SK-N-SH (cell line): Measurements from ENCODE around the gene BCR. TPM values are rescaled to one million over a fixed set of nuclear protein-coding genes. Genes with fewer than 3 reads are reported as not detected.
A peak's percentile ranks its signal among the peaks of the same experiment; 100 is the strongest.

Experiments used
- CTCF ChIA-PET: fragments of 300-600, 350-600 bp; formaldehyde crosslinking; extraction: SDS; loops from one replicate; lab custom pipeline; 2021; lab: Yijun Ruan, JAX
- POLR2A ChIA-PET: fragments of 350-600 bp; sonication (Branson Sonifier 250); formaldehyde crosslinking; extraction: SDS; loops from one replicate; lab custom pipeline; 2020; ENCODE audit warnings: antibody characterized with exemption, inconsistent platforms; lab: Yijun Ruan, JAX
- DNase-seq: peaks from one replicate; pipeline ENCODE4 v3.0.0; 2012
- H2AFZ ChIP-seq: fragments of 200-600 bp; sonication (generic); 2 replicates; pipeline ENCODE4 v1.8.1; 2016; ENCODE audit warnings: antibody characterized with exemption, mild to moderate bottlenecking, low read depth
- H3F3A ChIP-seq: fragments of 200-600 bp; sonication (generic); replicated peaks from 2 replicates; pipeline ENCODE3; 2016; ENCODE audit warnings: antibody characterized with exemption, mild to moderate bottlenecking; ENCODE audit not compliant: insufficient read depth
- H3K27ac ChIP-seq, 2 experiments: fragments of 200-500 bp in 1 of 2; fragments of 200-600 bp in 1 of 2; sonication (Bioruptor generic) in 1 of 2; sonication (generic), shearing (Covaris generic) in 1 of 2; 2 replicates each; pipeline versions ENCODE4 v1.5.1 to v1.6.1; 2014 to 2016; ENCODE audit warnings: low read depth in 2 of 2, inconsistent platforms in 1 of 2, low read length in 1 of 2, mild to moderate bottlenecking in 1 of 2, mixed read lengths in 1 of 2
- H3K27me3 ChIP-seq: fragments of 200-600 bp; sonication (generic), shearing (Covaris generic); 2 replicates; pipeline ENCODE4 v1.6.1; 2016; ENCODE audit warnings: mixed run types; ENCODE audit not compliant: insufficient read depth
- H3K36me3 ChIP-seq, 2 experiments: fragments of 200-500 bp in 1 of 2; fragments of 200-600 bp in 1 of 2; sonication (Bioruptor generic) in 1 of 2; sonication (generic) in 1 of 2; replicated peaks in 1 of 2; 2 replicates each; pipeline versions ENCODE3 to v1.5.1; 2014 to 2016; ENCODE audit warnings: low read length in 1 of 2, mild to moderate bottlenecking in 1 of 2; ENCODE audit not compliant: insufficient read depth in 2 of 2, control insufficient read depth in 1 of 2
- H3K4me1 ChIP-seq, 2 experiments: fragments of 200-500 bp in 1 of 2; fragments of 200-600 bp in 1 of 2; sonication (Bioruptor generic) in 1 of 2; sonication (generic), shearing (Covaris generic) in 1 of 2; 2 replicates each; pipeline versions ENCODE4 v1.5.1 to v1.6.1; 2014 to 2016; ENCODE audit warnings: low read depth in 1 of 2, low read length in 1 of 2, mixed run types in 1 of 2; ENCODE audit not compliant: insufficient read depth in 2 of 2, control insufficient read depth in 1 of 2
- H3K4me2 ChIP-seq: fragments of 200-600 bp; sonication (generic), shearing (Covaris generic); 2 replicates; pipeline ENCODE4 v1.6.1; 2017; ENCODE audit warnings: mixed run types
- H3K4me3 ChIP-seq, 2 experiments: fragments of 200-500 bp in 1 of 2; fragments of 200-600 bp in 1 of 2; sonication (Bioruptor generic) in 1 of 2; sonication (generic), shearing (Covaris generic) in 1 of 2; 2 replicates each; pipeline versions ENCODE4 v1.5.1 to v1.8.1; 2014 to 2016; ENCODE audit warnings: low read depth in 2 of 2, inconsistent platforms in 1 of 2, low read length in 1 of 2, mild to moderate bottlenecking in 1 of 2, mixed read lengths in 1 of 2, moderate library complexity in 1 of 2
- H3K79me2 ChIP-seq: fragments of 200-600 bp; sonication (generic); 2 replicates; pipeline ENCODE4 v1.8.1; 2017; ENCODE audit warnings: mild to moderate bottlenecking; ENCODE audit not compliant: insufficient read depth
- H3K9ac ChIP-seq: fragments of 200-600 bp; sonication (generic); 2 replicates; pipeline ENCODE4 v1.6.1; 2017; ENCODE audit warnings: mixed run types
- H3K9me2 ChIP-seq: fragments of 200-600 bp; sonication (generic); 2 replicates; pipeline ENCODE4 v1.6.1; 2017; ENCODE audit warnings: mixed run types
- H3K9me3 ChIP-seq: fragments of 200-600 bp; sonication (generic); 2 replicates; pipeline ENCODE4 v1.6.1; 2017; ENCODE audit warnings: mixed run types, mild to moderate bottlenecking, moderate library complexity
- H4K20me1 ChIP-seq: fragments of 200-600 bp; sonication (generic); 2 replicates; pipeline ENCODE4 v1.6.1; 2017; ENCODE audit warnings: mild to moderate bottlenecking, mixed run types; ENCODE audit not compliant: insufficient read depth
- GATA2 ChIP-seq: sonication (generic); formaldehyde crosslinking; IDR thresholded peaks from 2 replicates; pipeline ENCODE4 v1.5.0; 2020; ENCODE audit warnings: mild to moderate bottlenecking, missing genetic modification reagents
- MAX ChIP-seq: IDR thresholded peaks from 2 replicates; pipeline ENCODE4 v1.4.0; 2012; ENCODE audit warnings: low read depth
- MEF2A ChIP-seq: IDR thresholded peaks from 2 replicates; pipeline ENCODE4 v1.4.0; 2012; ENCODE audit warnings: low read depth, borderline replicate concordance
- POLR2AphosphoS5 ChIP-seq: IDR thresholded peaks from 2 replicates; pipeline ENCODE4 v1.6.1; 2012; ENCODE audit warnings: low read depth, low read length
- RCOR1 ChIP-seq: fragments of 150-350 bp; IDR thresholded peaks from 2 replicates; pipeline ENCODE4 v1.6.1; 2017; ENCODE audit warnings: antibody characterized with exemption, low read length
- REST ChIP-seq: IDR thresholded peaks from 2 replicates; pipeline ENCODE4 v1.6.1; 2012; ENCODE audit warnings: mild to moderate bottlenecking, low read depth, low read length, moderate library complexity
- RFX5 ChIP-seq: IDR thresholded peaks from 2 replicates; pipeline ENCODE4 v1.6.1; 2012; ENCODE audit warnings: mild to moderate bottlenecking, improper control_type of control experiment, low read length
- RXRA ChIP-seq: IDR thresholded peaks from 2 replicates; pipeline ENCODE4 v1.4.0; 2012; ENCODE audit warnings: low read depth, mild to moderate bottlenecking, borderline replicate concordance
- SIN3A ChIP-seq: IDR thresholded peaks from 2 replicates; pipeline ENCODE4 v1.6.1; 2012; ENCODE audit warnings: low read depth, mild to moderate bottlenecking, low read length, moderate library complexity, borderline replicate concordance
- TCF12 ChIP-seq: IDR thresholded peaks from 2 replicates; pipeline ENCODE4 v1.4.0; 2012
- ZBTB33 ChIP-seq: IDR thresholded peaks from 2 replicates; pipeline ENCODE4 v1.4.0; 2012; ENCODE audit warnings: low read depth, borderline replicate concordance
- WGBS: methylation state at CpG from one replicate; pipeline ENCODE4 v1.1.6; 2017; ENCODE audit warnings: low lambda C conversion rate; 5-methylcytosine and 5-hydroxymethylcytosine counted together
- polyA plus RNA-seq, 3 experiments: library from polyadenylated mRNA; depleted of rRNA; stranded (reverse); fragments of >200 nt; gene quantifications; 2 replicates each; pipeline ENCODE4 v1.2.3, GENCODE V29; 2012

Gene BCR
- polyA plus RNA-seq, 1 of the 3 experiments (the other 2 are of a cell fraction): 50.9 TPM

GRCh38 chr22:23184100-23184763 lies 3.9 kb downstream of the BCR start:
- no peak overlapping the region for H3K9ac ChIP-seq
- H3K27me3 ChIP-seq: no peaks in the 10 kb centered on the region
- TF ChIP-seq REST (no peak), GATA2 (CRISPR knock-in tag) (no peak), RFX5 (no peak), TCF12 (no peak), POLR2AphosphoS5 (no peak), ZBTB33 (no peak), RCOR1 (no peak), RXRA (no peak), SIN3A (no peak), MEF2A (no peak), MAX (no peak)
- peak overlapping the region in 1 of 2 experiments; percentile 53; a peak in 1 of 4 replicates for H3K4me3 ChIP-seq
- DNase-seq: no peak
- H3K27ac ChIP-seq: no peak overlapping the region; a peak in 1 of 4 replicates
- peaks cover 0 to 2% of the 10 kb centered on the region in 2 experiments for H3K36me3 ChIP-seq
- H3K9me3 ChIP-seq: no peaks in the 10 kb centered on the region
- ChIA-PET POLR2A (interaction anchor here (1.0 kb wide), 1 partner anchor 98 kb away, joined by 3 read pairs; no protein-coding TSS in a partner anchor), CTCF (interaction anchor here (0.9 to 21.1 kb wide), 4 partner anchors 10 to 102 kb away, joined by 3 to 587 read pairs (median 4); no protein-coding TSS in a partner anchor)
- no peak overlapping the region for H2AFZ ChIP-seq
- H3K4me1 ChIP-seq: peaks cover 13 to 45% of the 10 kb centered on the region in 2 experiments
- H3K79me2 ChIP-seq: peaks cover 81% of the 10 kb centered on the region
- H3F3A ChIP-seq: no peaks in the 10 kb centered on the region
- 86% methylated on average over 3 of the region's 3 CpGs for WGBS
- H3K9me2 ChIP-seq: no peaks in the 10 kb centered on the region
- peaks cover 60% of the 10 kb centered on the region for H4K20me1 ChIP-seq
- H3K4me2 ChIP-seq: peak overlapping the region; percentile 73
